Keratinocyte (primary cell): Measurements from ENCODE around the gene PITPNC1. TPM values are rescaled to one million over a fixed set of nuclear protein-coding genes. Genes with fewer than 3 reads are reported as not detected.
A peak's percentile ranks its signal among the peaks of the same experiment; 100 is the strongest.

Experiments
- DNase-seq: peaks from one replicate; pipeline ENCODE4 v3.0.0-alpha.2; 2011; ENCODE audit warnings: low read depth, missing footprints, low spot score
- FAIRE-seq: peaks from 2 replicates; lab custom pipeline; 2011; peaks lifted over from hg19 to GRCh38; lab: Jason Lieb, UNC
- H2AFZ ChIP-seq: 2 replicates; pipeline ENCODE4 v1.6.0; 2012; ENCODE audit warnings: low read length, control low read depth, inconsistent platforms; ENCODE audit not compliant: control insufficient read depth
- H3K27ac ChIP-seq: 2 replicates; pipeline ENCODE4 v1.5.1; 2011; ENCODE audit warnings: low read length; ENCODE audit not compliant: control insufficient read depth, insufficient read depth
- H3K27me3 ChIP-seq: 3 replicates; pipeline ENCODE4 v1.6.0; 2011; ENCODE audit warnings: low read length; ENCODE audit not compliant: control insufficient read depth, insufficient read depth; ENCODE audit errors: extremely low read depth
- H3K36me3 ChIP-seq, 2 experiments: 2 replicates in 1 of 2; 3 replicates in 1 of 2; pipeline ENCODE4 v1.5.1; 2011; ENCODE audit warnings: low read length in 2 of 2, mild to moderate bottlenecking in 1 of 2; ENCODE audit not compliant: control insufficient read depth in 2 of 2, insufficient read depth in 2 of 2; ENCODE audit errors: extremely low read depth in 1 of 2
- H3K4me1 ChIP-seq: 3 replicates; pipeline ENCODE4 v1.5.1; 2011; ENCODE audit warnings: low read length; ENCODE audit not compliant: control insufficient read depth, insufficient read depth; ENCODE audit errors: extremely low read depth
- H3K4me2 ChIP-seq: 3 replicates; pipeline ENCODE4 v1.6.0; 2011; ENCODE audit warnings: low read depth, low read length; ENCODE audit not compliant: control insufficient read depth, insufficient read depth; ENCODE audit errors: extremely low read depth
- H3K4me3 ChIP-seq, 3 experiments: fragments of 200-600 bp in 1 of 3; sonication (generic) in 1 of 3; 2 replicates in 2 of 3; 3 replicates in 1 of 3; pipeline ENCODE4 v1.5.1; 2011 to 2016; ENCODE audit warnings: low read length in 3 of 3, mild to moderate bottlenecking in 3 of 3, control low read depth in 2 of 3, inconsistent platforms in 1 of 3, low read depth in 1 of 3, mixed read lengths in 1 of 3, mixed run types in 1 of 3, moderate library complexity in 1 of 3; ENCODE audit not compliant: control insufficient read depth in 2 of 3, insufficient read depth in 2 of 3; ENCODE audit errors: extremely low read depth in 1 of 3
- H3K79me2 ChIP-seq: 2 replicates; pipeline ENCODE4 v1.6.0; 2012; ENCODE audit warnings: low read length; ENCODE audit not compliant: control insufficient read depth, insufficient read depth
- H3K9ac ChIP-seq: 3 replicates; pipeline ENCODE4 v1.6.0; 2011; ENCODE audit warnings: low read length; ENCODE audit not compliant: control insufficient read depth, insufficient read depth; ENCODE audit errors: extremely low read depth
- H3K9me1 ChIP-seq: 3 replicates; pipeline ENCODE4 v1.6.0; 2011; ENCODE audit warnings: low read length; ENCODE audit not compliant: control insufficient read depth, insufficient read depth; ENCODE audit errors: extremely low read depth
- H3K9me3 ChIP-seq: 2 replicates; pipeline ENCODE4 v1.5.1; 2012; ENCODE audit warnings: low read depth, low read length; ENCODE audit not compliant: control insufficient read depth
- H4K20me1 ChIP-seq: 3 replicates; pipeline ENCODE4 v1.6.0; 2011; ENCODE audit warnings: low read length; ENCODE audit not compliant: control insufficient read depth, insufficient read depth; ENCODE audit errors: extremely low read depth
- CTCF ChIP-seq, 3 experiments: IDR thresholded peaks in 1 of 3; conservative IDR thresholded peaks in 1 of 3; optimal IDR thresholded peaks in 1 of 3; 2 replicates in 2 of 3; 3 replicates in 1 of 3; pipeline versions ENCODE3 to v1.5.1; 2011; ENCODE audit warnings: low read length in 3 of 3, mild to moderate bottlenecking in 3 of 3, moderate library complexity in 2 of 3, control low read depth in 1 of 3, inconsistent platforms in 1 of 3; ENCODE audit not compliant: insufficient read depth in 2 of 3; ENCODE audit errors: extremely low read depth in 1 of 3
- EZH2 ChIP-seq: IDR thresholded peaks from one replicate; pipeline ENCODE4 v1.6.1; 2012; ENCODE audit warnings: inconsistent platforms, mild to moderate bottlenecking, low read length, moderate library complexity
- dilution Hi-C: fragments of 300-500 bp; cut with MboI; formaldehyde crosslinking; loops from one replicate; pipeline ENCODE4 v1.7.0; 2020; ENCODE audit warnings: low sequenced_read_pairs; ENCODE audit not compliant: extremely low pct_ligation_motif_present
- polyA plus RNA-seq, 5 experiments: library from polyadenylated mRNA; depleted of rRNA in 3 of 5; stranded (reverse) in 3 of 5; stranded (forward) in 1 of 5; unstranded in 1 of 5; fragments of >200 nt; gene quantifications; 1 replicate in 1 of 5; 2 replicates in 3 of 5; 3 replicates in 1 of 5; pipeline versions ENCODE4 v1.2.1 to v1.2.3, GENCODE V29; 2011 to 2012; ENCODE audit warnings: missing spikeins in 2 of 5, low read depth in 1 of 5, low replicate concordance in 1 of 5

Gene PITPNC1
- polyA plus RNA-seq, 1 donor (not counting 4 experiments of a cell fraction or from before 2014, with no cell fraction given), result 24.8 TPM

GRCh38 chr17:67606896-67607604 is 230.0 kb downstream of the PITPNC1 start:
- no peak overlapping the region for H3K27ac ChIP-seq
- no peak overlapping the region for H3K4me3 ChIP-seq
- peaks cover 0 to 7% of the 10 kb centered on the region in 2 experiments for H3K36me3 ChIP-seq
- no peak overlapping the region for H3K9ac ChIP-seq
- no peaks in the 10 kb centered on the region for H3K9me3 ChIP-seq
- peaks cover 26% of the 10 kb centered on the region for H3K4me1 ChIP-seq
- H3K9me1 ChIP-seq, result no peaks in the 10 kb centered on the region
- no peak overlapping the region for H3K4me2 ChIP-seq
- no peak overlapping the region for H2AFZ ChIP-seq
- DNase-seq, result no peak
- no peak for FAIRE-seq
- TF ChIP-seq CTCF (optimal IDR thresholded peaks at IDR 0.05 in 1 of 3, IDR thresholded peaks at IDR 0.05 in 1 of 3, conservative IDR thresholded peaks at IDR 0.05 in 1 of 3; ENCODE audit: extremely low read depth in 1 of 3, insufficient read depth in 2 of 3, low read length in 3 of 3) (peak in 1 of 3 experiments; percentile 11), EZH2 (no peak)
- H3K79me2 ChIP-seq, result no peaks in the 10 kb centered on the region
- dilution Hi-C loops, result no loop called here
- no peaks in the 10 kb centered on the region for H3K27me3 ChIP-seq
- no peaks in the 10 kb centered on the region for H4K20me1 ChIP-seq

- no peaks in the 10 kb centered on the region for H4K20me1 ChIP-seq
- H3K9me1 ChIP-seq, result peaks cover 3% of the 10 kb centered on the region
- DNase-seq (no peak), FAIRE-seq (no peak)
- H3K79me2 ChIP-seq, result no peaks in the 10 kb centered on the region
- no peak overlapping the region for H3K9ac ChIP-seq
- no peak overlapping the region for H3K27ac ChIP-seq
- no peak overlapping the region for H2AFZ ChIP-seq
- H3K9me3 ChIP-seq, result no peaks in the 10 kb centered on the region
- H3K4me3 ChIP-seq, result no peak overlapping the region
- H3K36me3 ChIP-seq, result peaks cover 0 to 6% of the 10 kb centered on the region in 2 experiments
- no peak for TF ChIP-seq EZH2
- no peak for TF ChIP-seq CTCF (optimal IDR thresholded peaks at IDR 0.05 in 1 of 3, IDR thresholded peaks at IDR 0.05 in 1 of 3, conservative IDR thresholded peaks at IDR 0.05 in 1 of 3; ENCODE audit: extremely low read depth in 1 of 3, insufficient read depth in 2 of 3, low read length in 3 of 3)
- H3K4me2 ChIP-seq, result no peak overlapping the region
- peaks cover 33% of the 10 kb centered on the region for H3K4me1 ChIP-seq
- H3K27me3 ChIP-seq, result no peaks in the 10 kb centered on the region
- dilution Hi-C loops, result no loop called here
These were observed 233.0 kb downstream of the PITPNC1 start for GRCh38 chr17:67610061-67610460.
